MCF 10A (cell line): ENCODE measurements around the gene NPFF. TPM values are rescaled to one million over a fixed set of nuclear protein-coding genes. Genes with fewer than 3 reads are reported as not detected.
A peak's percentile ranks its signal among the peaks of the same experiment; 100 is the strongest.

Experiments
- BruUV-seq: library from RNA; stranded (reverse); fragments of 400-500 nt; replicated peaks from 2 replicates; lab custom pipeline; 2021; lab: Mats Ljungman, UMichigan
- CTCF ChIA-PET: fragments of 300-600 bp; sonication (Branson Sonifier 250); formaldehyde crosslinking; extraction: SDS; loops from one replicate; lab custom pipeline; 2021; ENCODE audit warnings: antibody characterized with exemption, inconsistent platforms; lab: Yijun Ruan, JAX
- POLR2A ChIA-PET: fragments of 300-600, 350-650 bp; sonication (Branson Sonifier 250); formaldehyde crosslinking; extraction: SDS; loops from one replicate; lab custom pipeline; 2020; ENCODE audit warnings: antibody characterized with exemption, inconsistent platforms; lab: Yijun Ruan, JAX
- DNase-seq: peaks from one replicate; pipeline ENCODE4 v3.0.0-alpha.2; 2018; ENCODE audit not compliant: unreplicated experiment
- H3K27ac Mint-ChIP-seq: one replicate; pipeline ENCODE4 v1.8.0; 2022; ENCODE audit warnings: mild to moderate bottlenecking, low read depth, mixed read lengths; ENCODE audit not compliant: unreplicated experiment
- H3K27me3 Mint-ChIP-seq: one replicate; pipeline ENCODE4 v1.8.0; 2022; ENCODE audit warnings: mixed read lengths; ENCODE audit not compliant: insufficient read depth, unreplicated experiment
- H3K36me3 Mint-ChIP-seq: one replicate; pipeline ENCODE4 v1.8.0; 2022; ENCODE audit warnings: mild to moderate bottlenecking, moderate library complexity, mixed read lengths; ENCODE audit not compliant: insufficient read depth, unreplicated experiment
- H3K4me1 Mint-ChIP-seq: one replicate; pipeline ENCODE4 v1.8.0; 2022; ENCODE audit warnings: mixed read lengths; ENCODE audit not compliant: insufficient read depth, unreplicated experiment
- H3K4me3 Mint-ChIP-seq: one replicate; pipeline ENCODE4 v1.8.0; 2022; ENCODE audit warnings: mild to moderate bottlenecking, moderate library complexity, mixed read lengths; ENCODE audit not compliant: unreplicated experiment
- H3K9me3 Mint-ChIP-seq: one replicate; pipeline ENCODE4 v1.8.0; 2022; ENCODE audit warnings: mixed read lengths; ENCODE audit not compliant: unreplicated experiment
- intact Hi-C: fragments of 100-400 bp; cut with micrococcal nuclease; formaldehyde crosslinking; loops from 2 replicates; pipeline ENCODE4 v1.14.1; 2022
- total RNA-seq: library from RNA; stranded (reverse); gene quantifications from 2 replicates; pipeline ENCODE4 v1.2.3, GENCODE V29; 2022
- TF ChIP-seq, protein P1 (sequence below): fragments of 200-600 bp; IDR thresholded peaks from one replicate; pipeline ENCODE4 v1.8.0; 2022; ENCODE audit warnings: antibody characterized with exemption, mild to moderate bottlenecking; ENCODE audit not compliant: unreplicated experiment

Gene NPFF
- total RNA-seq, 1 experiment from 2014 or later = not detected

DNA sequence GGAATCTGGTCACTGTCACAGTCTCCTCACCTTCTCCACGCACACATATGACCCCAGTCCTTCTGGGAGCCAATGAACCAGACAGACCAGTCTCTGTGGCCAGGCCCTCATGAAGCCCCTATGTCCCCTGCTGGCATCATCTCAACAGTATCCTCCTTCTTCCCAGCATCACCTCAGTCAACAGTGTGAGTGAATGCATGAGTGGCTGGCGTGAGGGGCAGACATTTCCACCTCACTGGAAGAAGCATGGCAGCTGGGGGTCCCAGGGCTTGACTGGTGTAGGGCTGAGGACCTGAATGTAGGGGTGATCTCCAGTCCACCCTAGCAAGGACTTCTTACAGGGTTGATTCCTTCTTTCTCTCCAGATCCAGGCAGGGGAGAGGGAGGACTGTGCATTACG, 9.8 kb downstream of the NPFF start:
- H3K36me3 Mint-ChIP-seq = peaks cover 14% of the 10 kb centered on the region
- TF ChIP-seq, protein P1, sequence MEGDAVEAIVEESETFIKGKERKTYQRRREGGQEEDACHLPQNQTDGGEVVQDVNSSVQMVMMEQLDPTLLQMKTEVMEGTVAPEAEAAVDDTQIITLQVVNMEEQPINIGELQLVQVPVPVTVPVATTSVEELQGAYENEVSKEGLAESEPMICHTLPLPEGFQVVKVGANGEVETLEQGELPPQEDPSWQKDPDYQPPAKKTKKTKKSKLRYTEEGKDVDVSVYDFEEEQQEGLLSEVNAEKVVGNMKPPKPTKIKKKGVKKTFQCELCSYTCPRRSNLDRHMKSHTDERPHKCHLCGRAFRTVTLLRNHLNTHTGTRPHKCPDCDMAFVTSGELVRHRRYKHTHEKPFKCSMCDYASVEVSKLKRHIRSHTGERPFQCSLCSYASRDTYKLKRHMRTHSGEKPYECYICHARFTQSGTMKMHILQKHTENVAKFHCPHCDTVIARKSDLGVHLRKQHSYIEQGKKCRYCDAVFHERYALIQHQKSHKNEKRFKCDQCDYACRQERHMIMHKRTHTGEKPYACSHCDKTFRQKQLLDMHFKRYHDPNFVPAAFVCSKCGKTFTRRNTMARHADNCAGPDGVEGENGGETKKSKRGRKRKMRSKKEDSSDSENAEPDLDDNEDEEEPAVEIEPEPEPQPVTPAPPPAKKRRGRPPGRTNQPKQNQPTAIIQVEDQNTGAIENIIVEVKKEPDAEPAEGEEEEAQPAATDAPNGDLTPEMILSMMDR = no peak
- no peak for DNase-seq
- no peaks in the 10 kb centered on the region for H3K9me3 Mint-ChIP-seq
- no peak overlapping the region for H3K4me3 Mint-ChIP-seq
- POLR2A ChIA-PET = interaction anchor here (1.0 to 5.0 kb wide), 3 partner anchors 14 to 22 kb away, joined by 3 to 53 read pairs (median 3); no protein-coding TSS in a partner anchor
- peak overlapping the region; percentile 12 for H3K27ac Mint-ChIP-seq
- CTCF ChIA-PET = interaction anchor here (0.6 to 1.3 kb wide), 3 partner anchors 12 to 178 kb away, joined by 3 read pairs; partner anchors contain the start of gene ATP5MC2
- intact Hi-C loops = no loop called here
- no peaks in the 10 kb centered on the region for H3K27me3 Mint-ChIP-seq
- BruUV-seq = no TSS peak
- H3K4me1 Mint-ChIP-seq = peaks cover 51% of the 10 kb centered on the region

DNA sequence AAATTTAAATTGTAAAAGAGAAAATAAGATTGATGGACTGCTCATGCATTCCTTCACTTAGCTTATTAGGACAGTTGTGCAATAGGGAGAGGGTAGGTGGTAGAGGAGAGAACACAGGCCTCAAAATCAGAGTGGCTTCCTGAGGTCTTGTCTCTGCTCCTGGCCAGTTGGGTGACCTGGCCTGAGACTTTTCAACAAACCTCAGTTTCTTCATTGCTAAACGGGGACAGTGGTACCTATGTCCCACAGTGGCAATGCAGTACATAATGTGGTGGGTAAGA, 10.6 kb downstream of the NPFF start:
- H3K9me3 Mint-ChIP-seq = no peaks in the 10 kb centered on the region
- TF ChIP-seq, protein P1 = no peak
- ChIA-PET CTCF (no interaction called here), POLR2A (interaction anchor here (1.0 to 1.1 kb wide), 2 partner anchors 10 to 17 kb away, joined by 3 read pairs; no protein-coding TSS in a partner anchor)
- peaks cover 14% of the 10 kb centered on the region for H3K36me3 Mint-ChIP-seq
- no TSS peak for BruUV-seq
- H3K27ac Mint-ChIP-seq = no peak overlapping the region
- no peak for DNase-seq
- no peak overlapping the region for H3K4me3 Mint-ChIP-seq
- no peaks in the 10 kb centered on the region for H3K27me3 Mint-ChIP-seq
- H3K4me1 Mint-ChIP-seq = peaks cover 48% of the 10 kb centered on the region
- intact Hi-C loops = no loop called here

DNA sequence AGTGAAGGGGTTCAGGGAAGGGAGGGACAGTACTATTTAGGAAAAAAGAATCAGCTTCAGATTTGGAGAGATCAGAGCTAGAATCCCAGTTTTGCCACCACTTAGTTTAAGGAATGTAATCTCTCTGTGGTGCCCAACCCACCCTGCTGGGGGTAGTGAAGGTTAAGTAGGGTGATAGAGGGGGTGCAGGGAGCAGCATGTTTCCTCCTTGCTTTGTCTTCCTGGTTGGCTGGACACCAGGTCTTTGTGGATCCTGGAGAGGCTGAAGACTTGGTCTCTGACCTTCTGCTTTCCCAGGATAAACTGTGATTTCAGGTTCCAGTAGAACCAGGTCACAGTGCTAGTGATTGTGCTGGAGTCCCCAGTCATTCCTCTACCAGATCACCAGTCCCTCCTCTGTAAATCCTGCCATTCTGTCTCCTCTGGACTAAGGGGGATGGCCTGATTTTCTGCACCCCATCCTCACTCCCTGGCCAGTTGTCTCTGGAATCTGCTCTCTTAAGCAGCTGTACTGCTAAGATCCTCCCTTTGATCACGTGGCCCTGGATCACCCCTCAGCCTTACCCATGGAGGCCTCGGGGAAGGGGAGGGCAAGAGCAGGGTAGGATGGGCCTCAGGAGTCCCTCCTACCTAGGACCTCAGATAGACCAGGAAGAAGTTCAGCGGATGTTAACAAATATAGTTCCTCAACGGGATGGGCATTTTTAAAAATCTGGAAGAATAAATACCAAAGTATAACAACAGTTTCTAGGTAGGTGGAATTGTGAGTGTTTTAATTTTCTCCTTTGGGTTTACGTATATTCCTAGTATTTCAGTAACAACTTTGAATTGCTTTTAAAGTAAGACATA, 11.2 kb downstream of the NPFF start:
- H3K9me3 Mint-ChIP-seq = no peaks in the 10 kb centered on the region
- H3K36me3 Mint-ChIP-seq = peaks cover 11% of the 10 kb centered on the region
- H3K27ac Mint-ChIP-seq = no peak overlapping the region
- no peaks in the 10 kb centered on the region for H3K27me3 Mint-ChIP-seq
- H3K4me1 Mint-ChIP-seq = peaks cover 48% of the 10 kb centered on the region
- ChIA-PET POLR2A (interaction anchor here (1.0 to 1.1 kb wide), 2 partner anchors 9 to 17 kb away, joined by 3 read pairs; no protein-coding TSS in a partner anchor), CTCF (interaction anchor here (0.6 kb wide), 1 partner anchor 115 kb away, joined by 3 read pairs; no protein-coding TSS in a partner anchor)
- no TSS peak for BruUV-seq
- no peak for DNase-seq
- intact Hi-C loops = no loop called here
- TF ChIP-seq, protein P1 = no peak
- H3K4me3 Mint-ChIP-seq = no peak overlapping the region

DNA sequence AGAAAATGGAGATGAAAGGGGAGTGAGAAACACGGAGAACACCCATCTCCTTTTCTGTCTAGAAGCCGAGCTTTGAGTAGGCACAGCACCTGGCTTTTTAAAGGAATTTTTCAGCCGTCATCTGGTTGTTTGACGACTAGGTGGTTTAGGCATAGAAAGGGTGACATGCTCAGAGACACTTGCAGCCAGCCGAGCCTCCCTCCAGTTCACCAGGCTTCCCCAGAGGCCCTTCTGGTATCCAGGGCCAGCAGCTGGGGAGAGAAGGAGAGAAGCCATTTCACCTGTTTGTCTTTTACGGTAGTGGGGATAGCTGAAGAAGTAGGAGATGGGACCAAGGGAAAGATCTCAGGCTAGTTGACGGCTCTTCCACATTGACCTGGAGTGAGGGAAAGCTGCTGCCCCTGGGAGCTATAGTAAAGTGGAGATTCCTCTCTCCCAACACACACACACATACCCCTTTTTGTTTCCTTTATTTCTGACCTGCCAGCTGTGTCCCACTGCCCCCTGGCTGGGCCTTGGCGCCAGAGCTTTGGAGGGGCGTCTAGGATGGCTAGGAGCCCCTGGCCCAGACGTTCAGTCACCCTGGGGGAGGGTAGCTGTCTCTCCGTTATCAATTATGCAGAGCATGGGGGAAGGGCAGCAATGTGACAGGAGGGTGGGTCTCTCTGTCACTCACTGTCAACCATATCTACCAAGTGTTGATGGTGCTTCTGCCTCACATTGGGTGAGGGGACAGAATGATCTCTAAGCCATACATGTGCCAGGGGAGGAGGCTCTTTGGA, 13.5 kb downstream of the NPFF start:
- ChIA-PET CTCF (interaction anchor here (0.7 to 2.0 kb wide), 4 partner anchors 14 to 172 kb away, joined by 4 to 10 read pairs (median 6); partner anchors contain the start of genes AAAS and NPFF), POLR2A (interaction anchor here (0.6 to 6.5 kb wide), 13 partner anchors 7 to 488 kb away, joined by 3 to 40 read pairs (median 4); partner anchors contain the start of genes AAAS, MAP3K12 and TARBP2)
- BruUV-seq = no TSS peak
- Mint-ChIP-seq H3K4me3 (peak overlapping the region; percentile 76), H3K27ac (peak overlapping the region; percentile 32), H3K36me3 (peaks cover 16% of the 10 kb centered on the region), H3K27me3 (no peaks in the 10 kb centered on the region), H3K4me1 (peaks cover 36% of the 10 kb centered on the region), H3K9me3 (no peaks in the 10 kb centered on the region)
- TF ChIP-seq, protein P1 = no peak
- DNase-seq = no peak
- intact Hi-C loops = no loop called here
